GM10266 (cell line): Measurements from ENCODE around the gene WT1.

ENCODE experiments used
- DNase-seq: peaks from one replicate; pipeline ENCODE4 v3.0.0; 2012; ENCODE audit errors: extremely low spot score
- CTCF ChIP-seq: IDR thresholded peaks from 2 replicates; pipeline ENCODE4 v1.5.1; 2012; ENCODE audit warnings: mild to moderate bottlenecking, low read depth; ENCODE audit not compliant: control insufficient read depth, insufficient read depth; ENCODE audit errors: missing control alignments

Gene WT1

GRCh38 chr11:32420937-32421901, 14.1 kb downstream of the WT1 start:
- peak; percentile 62 for DNase-seq

GRCh38 chr11:32420139-32420538, 15.2 kb downstream of the WT1 start:
- TF ChIP-seq CTCF = no peak
- DNase-seq = no peak

More at GRCh38 chr11:32420937-32421901, 14.1 kb downstream of the WT1 start:
- TF ChIP-seq CTCF = no peak

GRCh38 chr11:32418836-32419235, 16.5 kb downstream of the WT1 start:
- TF ChIP-seq CTCF = no peak
- DNase-seq = no peak

GRCh38 chr11:32417806-32418205, 17.5 kb downstream of the WT1 start:
- no peak for TF ChIP-seq CTCF

GRCh38 chr11:32416301-32416700, 19.0 kb downstream of the WT1 start:
- TF ChIP-seq CTCF = no peak
- no peak for DNase-seq

More at GRCh38 chr11:32417806-32418205, 17.5 kb downstream of the WT1 start:
- DNase-seq = no peak

- TF ChIP-seq CTCF = no peak
- DNase-seq = no peak
Observed at GRCh38 chr11:32414925-32415324, 20.4 kb downstream of the WT1 start.
